Caco-2 (cell line): ENCODE data around the gene SNAP25. TPM values are rescaled to one million over a fixed set of nuclear protein-coding genes. Genes with fewer than 3 reads are reported as not detected.

Experiments used
- BruUV-seq: library from RNA; stranded (reverse); fragments of 400-500 nt; replicated peaks from 2 replicates; lab custom pipeline; 2021; lab: Mats Ljungman, UMichigan
- CTCF ChIA-PET: fragments of 300-600 bp; sonication (Branson Sonifier 250); formaldehyde crosslinking; loops from one replicate; lab custom pipeline; 2022; ENCODE audit warnings: antibody characterized with exemption; lab: Charles Lee
- POLR2A ChIA-PET: fragments of 300-600 bp; sonication (Branson Sonifier 250); formaldehyde crosslinking; loops from one replicate; lab custom pipeline; 2022; ENCODE audit warnings: antibody characterized with exemption; lab: Charles Lee
- DNase-seq, 2 experiments: peaks; one replicate each; pipeline versions ENCODE4 v3.0.0 to v3.0.0-alpha.2; 2020 to 2022
- H3K27me3 ChIP-seq: replicated peaks from 2 replicates; pipeline ENCODE4 v1.6.0; 2011; ENCODE audit warnings: low read length; ENCODE audit not compliant: control insufficient read depth, insufficient read depth
- H3K36me3 ChIP-seq: 2 replicates; pipeline ENCODE4 v1.5.1; 2011; ENCODE audit warnings: low read length; ENCODE audit not compliant: control insufficient read depth, insufficient read depth
- H3K4me1 ChIP-seq: fragments of 250-450 bp; sonication (Bioruptor Pico); 2 replicates; pipeline ENCODE4 v1.5.1; 2020; ENCODE audit warnings: mild to moderate bottlenecking
- H3K4me3 ChIP-seq: 2 replicates; pipeline ENCODE4 v1.5.1; 2011; ENCODE audit warnings: low read depth, mild to moderate bottlenecking, control low read depth, low read length
- H3K9me3 ChIP-seq: fragments of 250-450 bp; sonication (Bioruptor Pico); 2 replicates; pipeline ENCODE4 v1.5.1; 2020; ENCODE audit warnings: mild to moderate bottlenecking, moderate library complexity
- H3K27ac Mint-ChIP-seq: one replicate; pipeline ENCODE4 v1.8.0; 2022; ENCODE audit warnings: mixed read lengths; ENCODE audit not compliant: unreplicated experiment
- H3K27me3 Mint-ChIP-seq: one replicate; pipeline ENCODE4 v1.8.0; 2022; ENCODE audit warnings: mixed read lengths; ENCODE audit not compliant: insufficient read depth, unreplicated experiment
- H3K36me3 Mint-ChIP-seq: one replicate; pipeline ENCODE4 v1.8.0; 2022; ENCODE audit warnings: mild to moderate bottlenecking, mixed read lengths; ENCODE audit not compliant: insufficient read depth, unreplicated experiment
- H3K4me1 Mint-ChIP-seq: one replicate; pipeline ENCODE4 v1.8.0; 2022; ENCODE audit warnings: low read depth, mixed read lengths; ENCODE audit not compliant: unreplicated experiment
- H3K4me3 Mint-ChIP-seq: one replicate; pipeline ENCODE4 v1.8.0; 2022; ENCODE audit warnings: mild to moderate bottlenecking, moderate library complexity, mixed read lengths; ENCODE audit not compliant: unreplicated experiment
- H3K9me3 Mint-ChIP-seq: one replicate; pipeline ENCODE4 v1.8.0; 2022; ENCODE audit warnings: mixed read lengths; ENCODE audit not compliant: unreplicated experiment
- intact Hi-C: fragments of 100-400 bp; cut with micrococcal nuclease; formaldehyde crosslinking; loops from one replicate; pipeline ENCODE4 v1.10.0; 2022; ENCODE audit not compliant: unreplicated experiment
- total RNA-seq: library from RNA; stranded (reverse); gene quantifications from 2 replicates; pipeline ENCODE4 v1.2.3, GENCODE V29; 2022
- TF ChIP-seq, protein P1 (sequence below), 2 experiments: fragments of 200-600 bp in 1 of 2; IDR thresholded peaks; 1 replicate in 1 of 2; 2 replicates in 1 of 2; pipeline versions ENCODE4 v1.5.1 to v1.8.0; 2011 to 2022; ENCODE audit warnings: antibody characterized with exemption in 1 of 2, control low read depth in 1 of 2, inconsistent platforms in 1 of 2, low read depth in 1 of 2, low read length in 1 of 2, mild to moderate bottlenecking in 1 of 2, moderate library complexity in 1 of 2; ENCODE audit not compliant: insufficient read depth in 1 of 2, severe bottlenecking in 1 of 2, unreplicated experiment in 1 of 2

SNAP25 gene
- total RNA-seq, 1 experiment from 2014 or later: not detected

GRCh38 chr20:10249822-10250221, 31.2 kb downstream of the SNAP25 start:
- DNase-seq: no peak
- Histone ChIP-seq H3K36me3 (no peaks in the 10 kb centered on the region), H3K9me3 (no peaks in the 10 kb centered on the region), H3K27me3 (no peaks in the 10 kb centered on the region), H3K4me1 (no peaks in the 10 kb centered on the region), H3K4me3 (no peak overlapping the region)
- no peak overlapping the region for H3K4me3 Mint-ChIP-seq
- H3K27ac Mint-ChIP-seq: no peak overlapping the region
- H3K4me1 Mint-ChIP-seq: no peaks in the 10 kb centered on the region
- ChIA-PET CTCF (no interaction called here), POLR2A (interaction anchor here (0.6 kb wide), 1 partner anchor 1086 kb away, joined by 4 read pairs; no protein-coding TSS in a partner anchor)
- TF ChIP-seq, protein P1, sequence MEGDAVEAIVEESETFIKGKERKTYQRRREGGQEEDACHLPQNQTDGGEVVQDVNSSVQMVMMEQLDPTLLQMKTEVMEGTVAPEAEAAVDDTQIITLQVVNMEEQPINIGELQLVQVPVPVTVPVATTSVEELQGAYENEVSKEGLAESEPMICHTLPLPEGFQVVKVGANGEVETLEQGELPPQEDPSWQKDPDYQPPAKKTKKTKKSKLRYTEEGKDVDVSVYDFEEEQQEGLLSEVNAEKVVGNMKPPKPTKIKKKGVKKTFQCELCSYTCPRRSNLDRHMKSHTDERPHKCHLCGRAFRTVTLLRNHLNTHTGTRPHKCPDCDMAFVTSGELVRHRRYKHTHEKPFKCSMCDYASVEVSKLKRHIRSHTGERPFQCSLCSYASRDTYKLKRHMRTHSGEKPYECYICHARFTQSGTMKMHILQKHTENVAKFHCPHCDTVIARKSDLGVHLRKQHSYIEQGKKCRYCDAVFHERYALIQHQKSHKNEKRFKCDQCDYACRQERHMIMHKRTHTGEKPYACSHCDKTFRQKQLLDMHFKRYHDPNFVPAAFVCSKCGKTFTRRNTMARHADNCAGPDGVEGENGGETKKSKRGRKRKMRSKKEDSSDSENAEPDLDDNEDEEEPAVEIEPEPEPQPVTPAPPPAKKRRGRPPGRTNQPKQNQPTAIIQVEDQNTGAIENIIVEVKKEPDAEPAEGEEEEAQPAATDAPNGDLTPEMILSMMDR (IDR thresholded peaks at IDR 0.05; ENCODE audit: insufficient read depth in 1 of 2, low read depth in 1 of 2, low read length in 1 of 2, severe bottlenecking in 1 of 2, unreplicated experiment in 1 of 2): no peak
- intact Hi-C loops: no loop called here
- BruUV-seq: no TSS peak
- H3K9me3 Mint-ChIP-seq: no peaks in the 10 kb centered on the region
- H3K36me3 Mint-ChIP-seq: no peaks in the 10 kb centered on the region
- H3K27me3 Mint-ChIP-seq: peaks cover 4% of the 10 kb centered on the region

DNA sequence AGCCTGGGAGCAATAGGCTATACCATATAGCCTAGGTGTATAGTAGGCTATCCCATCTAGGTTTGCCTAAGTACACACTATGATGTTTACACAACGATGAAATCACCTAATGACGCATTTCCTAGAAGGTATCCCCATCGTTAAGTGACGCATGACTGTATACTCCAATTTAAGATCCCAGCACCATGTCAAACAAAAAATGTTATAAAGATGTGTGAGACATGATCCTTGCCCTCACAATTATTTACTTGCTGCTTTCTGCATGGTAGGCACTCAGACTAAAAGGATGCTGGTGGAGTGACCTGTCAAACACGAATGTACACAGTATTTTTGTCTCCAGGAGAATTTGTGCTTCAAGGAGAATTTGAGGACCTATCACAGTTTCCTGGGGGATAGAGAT, 32.3 kb downstream of the SNAP25 start:
- no TSS peak for BruUV-seq
- no peak for DNase-seq
- H3K4me3 ChIP-seq: no peak overlapping the region

GRCh38 chr20:10253780-10254179, 35.1 kb downstream of the SNAP25 start:
- Mint-ChIP-seq H3K4me3 (no peak overlapping the region), H3K27me3 (peaks cover 3% of the 10 kb centered on the region), H3K27ac (no peak overlapping the region), H3K9me3 (no peaks in the 10 kb centered on the region), H3K4me1 (no peaks in the 10 kb centered on the region), H3K36me3 (no peaks in the 10 kb centered on the region)
- Histone ChIP-seq H3K9me3 (no peaks in the 10 kb centered on the region), H3K4me1 (no peaks in the 10 kb centered on the region), H3K4me3 (no peak overlapping the region), H3K27me3 (no peaks in the 10 kb centered on the region), H3K36me3 (no peaks in the 10 kb centered on the region)
- TF ChIP-seq, protein P1 (IDR thresholded peaks at IDR 0.05; ENCODE audit: insufficient read depth in 1 of 2, low read depth in 1 of 2, low read length in 1 of 2, severe bottlenecking in 1 of 2, unreplicated experiment in 1 of 2): no peak
- CTCF ChIA-PET: no interaction called here
- no peak for DNase-seq
- BruUV-seq: no TSS peak
- POLR2A ChIA-PET: no interaction called here
- intact Hi-C loops: no loop called here

More for the DNA sequence above, 32.3 kb downstream of the SNAP25 start:
- H3K9me3 Mint-ChIP-seq: no peaks in the 10 kb centered on the region
- TF ChIP-seq, protein P1 (IDR thresholded peaks at IDR 0.05; ENCODE audit: insufficient read depth in 1 of 2, low read depth in 1 of 2, low read length in 1 of 2, severe bottlenecking in 1 of 2, unreplicated experiment in 1 of 2): no peak
- H3K27ac Mint-ChIP-seq: no peak overlapping the region
- H3K27me3 ChIP-seq: no peaks in the 10 kb centered on the region
- ChIA-PET CTCF (no interaction called here), POLR2A (no interaction called here)
- H3K9me3 ChIP-seq: no peaks in the 10 kb centered on the region
- H3K4me3 Mint-ChIP-seq: no peak overlapping the region
- peaks cover 7% of the 10 kb centered on the region for H3K27me3 Mint-ChIP-seq
- intact Hi-C loops: no loop called here
- no peaks in the 10 kb centered on the region for H3K36me3 Mint-ChIP-seq
- H3K36me3 ChIP-seq: no peaks in the 10 kb centered on the region
- H3K4me1 ChIP-seq: no peaks in the 10 kb centered on the region
- H3K4me1 Mint-ChIP-seq: no peaks in the 10 kb centered on the region
